Dedifferentiated amniotic fluid mesenchymal stem cell (primary cell): ENCODE results near the gene LRRC10B.

Experiments
- DNase-seq: peaks from one replicate; pipeline ENCODE4 v3.0.0-alpha.2; 2016; ENCODE audit errors: extremely low spot score

LRRC10B gene

DNA sequence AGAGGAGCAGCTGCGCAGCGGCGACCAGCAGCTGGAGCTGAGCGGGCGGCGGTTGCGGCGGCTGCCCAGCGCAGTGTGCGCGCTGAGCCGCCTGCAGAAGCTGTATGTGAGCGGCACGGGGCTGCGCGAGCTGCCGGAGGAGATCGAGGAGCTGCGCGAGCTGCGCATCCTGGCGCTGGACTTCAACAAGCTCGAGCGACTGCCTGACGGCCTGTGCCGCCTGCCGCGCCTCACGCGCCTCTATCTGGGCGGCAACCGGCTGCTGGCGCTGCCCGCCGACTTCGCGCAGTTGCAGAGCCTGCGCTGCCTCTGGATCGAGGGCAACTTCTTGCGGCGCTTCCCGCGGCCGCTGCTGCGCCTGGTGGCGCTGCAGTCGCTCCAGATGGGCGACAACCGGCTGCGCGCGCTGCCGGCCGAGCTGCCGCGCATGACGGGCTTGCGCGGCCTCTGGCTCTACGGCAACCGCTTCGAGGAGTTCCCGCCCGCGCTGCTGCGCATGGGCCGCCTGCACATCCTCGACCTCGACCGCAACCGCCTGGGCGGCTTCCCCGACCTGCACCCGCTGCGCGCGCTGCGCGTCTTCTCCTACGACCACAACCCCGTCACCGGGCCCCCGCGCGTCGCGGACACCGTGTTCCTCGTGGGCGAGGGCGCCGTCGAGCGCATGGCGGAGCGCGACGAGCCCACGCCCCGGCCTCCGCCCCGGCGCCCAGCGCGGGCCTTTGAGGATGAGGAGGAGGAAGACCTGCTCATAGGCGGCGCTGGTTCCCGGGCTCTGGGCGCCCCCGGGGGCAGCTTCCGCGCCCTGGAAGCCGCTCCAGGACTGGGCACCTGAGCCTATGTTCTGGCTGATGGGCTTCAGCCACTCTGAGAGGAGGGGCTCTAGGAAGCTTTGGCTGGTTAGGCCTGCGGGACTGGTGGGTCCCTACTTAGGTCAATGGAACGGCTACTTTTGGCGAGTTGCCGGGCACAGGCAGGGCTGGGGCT is 787 bp downstream of the LRRC10B start:
- DNase-seq: peak; percentile 51

DNA sequence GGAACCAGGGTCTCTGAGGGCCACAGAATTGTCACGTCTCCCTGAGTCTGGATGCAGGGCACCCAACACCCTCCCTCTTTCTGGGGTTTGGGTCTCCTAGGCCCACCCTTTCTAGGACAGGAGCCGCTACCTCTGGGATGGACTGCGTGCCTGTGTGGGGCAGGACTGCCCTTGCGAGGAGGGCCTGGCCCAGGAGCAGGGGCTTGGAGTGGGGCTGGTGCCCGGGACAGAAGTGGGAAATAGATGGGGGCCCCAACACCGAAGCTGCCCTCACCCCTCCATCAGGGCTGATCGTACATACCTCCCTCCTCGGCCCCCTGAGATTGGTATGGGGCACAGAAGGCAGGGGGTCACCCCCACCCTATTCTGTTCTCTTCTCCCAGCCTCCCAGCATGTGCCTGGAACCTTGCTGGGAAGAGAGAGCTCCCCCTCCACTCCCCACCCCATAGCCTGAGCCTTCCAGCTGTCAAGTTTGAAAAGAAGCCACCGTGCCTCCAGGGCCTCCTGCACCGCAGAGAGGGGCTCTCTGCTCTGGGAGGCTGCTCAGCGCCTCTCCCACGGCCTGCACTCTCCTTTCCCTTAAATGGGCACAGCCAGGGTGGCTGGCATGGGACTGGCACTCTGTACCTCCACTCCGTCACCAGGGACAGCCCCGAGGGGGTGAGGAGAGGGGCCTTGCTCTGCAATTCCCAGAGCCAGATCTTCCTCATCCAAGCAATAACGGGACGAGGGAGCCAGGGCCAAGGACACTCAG is 1.8 kb downstream of the LRRC10B start:
- no peak for DNase-seq

DNA sequence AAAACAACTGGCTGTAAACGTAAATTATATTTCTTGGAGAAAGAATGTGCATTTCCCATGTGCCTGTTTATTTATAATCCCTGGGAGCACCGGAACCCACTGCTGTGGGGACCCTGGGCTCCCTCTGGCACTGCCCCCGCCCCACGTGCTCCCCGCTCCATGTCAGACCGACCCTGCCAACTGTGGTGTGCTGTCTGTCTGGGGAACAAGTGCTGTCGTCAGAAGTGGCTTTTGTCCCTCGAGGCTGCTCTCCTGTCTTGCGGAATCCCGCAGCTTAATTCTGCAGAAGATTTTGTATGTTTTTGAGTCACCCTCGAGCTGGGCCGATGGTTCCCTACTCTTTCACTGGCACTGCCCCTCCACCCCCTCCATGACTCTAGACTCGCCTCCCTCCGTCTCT is 2.4 kb downstream of the LRRC10B start:
- no peak for DNase-seq

DNA sequence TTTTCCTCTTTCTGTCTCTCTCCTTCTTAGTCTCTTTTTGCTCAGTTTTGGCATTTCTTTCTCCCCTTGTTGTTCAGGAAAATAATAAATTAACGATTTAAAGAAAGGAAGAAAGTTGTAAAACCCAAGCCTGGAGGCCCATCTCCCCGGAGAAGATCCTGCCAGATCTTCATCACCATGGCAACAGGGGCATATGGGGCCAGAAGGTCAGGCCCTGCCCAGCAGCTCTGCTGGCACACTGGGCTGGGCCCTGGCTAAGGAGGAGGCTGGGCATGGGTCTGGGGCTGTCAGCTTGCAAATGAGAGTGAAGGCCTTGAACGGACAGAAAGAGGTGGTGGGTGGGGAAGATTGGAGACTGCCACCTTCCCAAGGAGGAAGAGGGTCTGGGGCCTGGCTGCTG is 2.8 kb downstream of the LRRC10B start:
- no peak for DNase-seq

DNA sequence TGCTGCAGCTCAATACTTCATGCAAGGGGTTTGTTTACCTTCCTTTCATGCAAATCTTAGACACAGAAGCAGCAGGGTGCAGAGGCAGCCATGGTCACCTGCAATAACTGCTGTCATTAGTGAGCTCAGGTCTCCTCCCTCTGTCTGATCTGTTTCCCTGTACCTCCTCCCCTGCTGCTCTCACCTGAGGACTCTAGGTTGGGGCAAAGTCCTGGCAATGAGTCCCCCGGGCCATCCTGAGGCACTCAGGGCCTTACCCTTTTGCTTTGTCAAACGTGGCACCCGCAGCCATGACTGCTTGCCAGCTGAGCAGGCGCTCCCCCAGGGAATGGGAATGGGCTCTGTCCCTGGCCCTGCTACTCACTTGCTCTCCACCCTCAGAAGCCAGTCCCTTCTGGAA is 3.9 kb downstream of the LRRC10B start:
- no peak for DNase-seq

DNA sequence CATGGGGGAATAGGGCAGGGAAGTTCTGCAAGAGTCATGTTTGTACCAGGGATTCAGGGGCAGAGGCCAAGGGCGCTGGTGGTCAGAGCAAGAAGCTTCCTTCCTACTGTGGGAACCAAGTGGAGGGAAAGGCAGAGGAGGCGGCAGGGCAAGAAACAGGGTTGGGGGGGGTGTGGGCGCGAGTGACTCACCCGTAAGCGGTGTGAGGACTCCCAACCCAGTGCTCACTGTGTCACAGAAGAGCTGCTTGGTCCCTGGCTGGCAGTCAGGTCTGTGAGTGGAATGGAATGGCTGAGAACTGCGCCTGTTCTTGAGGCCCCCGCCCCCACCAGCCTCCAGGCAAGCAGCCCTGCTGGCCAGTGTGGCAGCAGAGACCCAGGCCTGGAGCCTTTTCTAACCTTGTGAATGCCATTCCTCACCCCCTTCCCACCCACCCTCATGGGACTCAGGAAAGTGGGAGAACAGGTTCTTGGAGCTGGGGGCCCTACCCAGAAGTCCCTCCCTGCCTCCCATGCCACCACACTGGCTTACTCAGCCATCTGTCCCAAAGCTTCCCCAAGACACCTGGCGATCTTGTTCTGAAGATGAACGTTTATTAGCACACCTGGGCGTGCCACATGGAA is 4.7 kb downstream of the LRRC10B start:
- DNase-seq: no peak

DNA sequence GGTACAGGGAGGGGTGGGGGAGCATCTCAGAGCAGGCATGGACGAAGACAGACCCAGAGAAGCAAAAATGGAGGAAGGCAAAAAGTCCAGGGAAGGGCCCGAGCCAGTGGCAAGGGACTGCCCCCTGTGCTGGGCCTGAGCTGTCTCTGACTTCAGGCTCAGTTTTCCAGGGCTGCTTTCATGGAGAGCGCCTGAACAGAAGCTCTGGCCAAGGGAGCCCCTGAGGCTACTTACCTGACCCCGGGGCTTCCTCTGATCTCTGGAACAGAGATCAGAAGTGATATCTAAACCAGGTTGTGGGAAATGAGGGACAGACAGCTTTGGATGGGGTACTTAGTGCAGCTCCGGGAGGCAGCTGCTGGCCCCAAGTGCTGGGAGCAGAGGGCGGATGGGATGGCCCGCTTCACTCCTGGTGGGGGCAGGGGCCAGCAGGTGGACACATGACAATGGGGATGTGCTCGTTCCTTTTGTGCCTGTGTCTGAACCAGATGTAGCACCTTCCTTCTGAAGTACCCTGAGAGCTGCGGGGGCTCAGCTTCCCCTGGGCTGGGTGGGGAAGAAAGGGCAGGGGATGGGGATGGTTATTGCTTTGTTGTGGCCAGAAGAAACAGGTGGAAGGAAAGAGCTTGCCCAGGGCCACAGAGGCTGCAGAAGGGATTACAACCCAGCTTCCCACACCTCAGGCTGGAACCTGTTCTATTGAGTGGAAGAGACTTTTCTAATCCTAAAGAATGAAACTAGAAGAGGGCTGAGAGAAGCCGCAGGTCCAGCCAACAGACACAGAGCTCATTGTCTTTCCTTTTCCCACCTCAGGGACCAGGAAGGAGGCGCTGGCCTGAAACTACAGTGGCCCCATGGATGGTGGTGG is 5.7 kb downstream of the LRRC10B start:
- DNase-seq: no peak

DNA sequence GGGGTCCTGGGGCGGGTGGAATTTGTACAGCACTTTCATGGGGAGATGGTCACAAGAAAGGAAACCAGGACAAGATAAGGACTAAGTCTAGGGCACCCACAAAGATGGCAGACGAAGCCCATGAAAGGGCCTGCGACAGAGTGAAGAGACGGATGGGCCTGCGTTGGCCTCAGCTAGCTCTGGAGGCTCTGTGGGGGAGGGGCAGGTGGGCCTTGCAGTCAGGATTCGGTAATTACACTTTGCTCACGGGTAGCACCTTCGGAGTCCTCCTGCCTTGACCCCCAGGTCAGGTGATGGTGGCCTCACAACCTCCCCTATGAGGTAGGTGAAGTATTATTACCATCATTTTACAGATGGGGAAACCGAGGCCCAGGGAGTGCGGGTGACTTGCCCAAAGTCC is 7.1 kb downstream of the LRRC10B start:
- no peak for DNase-seq

DNA sequence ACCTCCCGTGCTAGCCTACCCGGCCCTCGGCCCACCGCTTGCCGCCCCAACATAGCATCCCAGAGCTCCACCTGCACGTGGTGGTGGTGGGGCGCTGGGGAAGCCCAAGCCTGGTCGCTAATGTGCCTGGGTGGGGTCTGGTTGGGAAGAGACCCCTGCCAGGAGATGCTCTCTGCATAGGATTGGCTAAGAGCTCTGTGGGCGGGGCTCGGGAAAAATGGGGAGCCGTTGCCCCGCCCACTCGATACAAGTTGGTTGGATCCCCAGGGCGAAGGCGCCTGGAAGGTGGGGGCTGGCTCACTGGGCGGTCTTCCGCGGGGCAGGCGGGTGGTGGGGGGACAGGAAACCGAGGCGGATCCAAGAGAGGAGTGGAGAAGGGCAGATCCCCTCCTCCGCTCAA is 7.6 kb downstream of the LRRC10B start:
- DNase-seq: no peak

DNA sequence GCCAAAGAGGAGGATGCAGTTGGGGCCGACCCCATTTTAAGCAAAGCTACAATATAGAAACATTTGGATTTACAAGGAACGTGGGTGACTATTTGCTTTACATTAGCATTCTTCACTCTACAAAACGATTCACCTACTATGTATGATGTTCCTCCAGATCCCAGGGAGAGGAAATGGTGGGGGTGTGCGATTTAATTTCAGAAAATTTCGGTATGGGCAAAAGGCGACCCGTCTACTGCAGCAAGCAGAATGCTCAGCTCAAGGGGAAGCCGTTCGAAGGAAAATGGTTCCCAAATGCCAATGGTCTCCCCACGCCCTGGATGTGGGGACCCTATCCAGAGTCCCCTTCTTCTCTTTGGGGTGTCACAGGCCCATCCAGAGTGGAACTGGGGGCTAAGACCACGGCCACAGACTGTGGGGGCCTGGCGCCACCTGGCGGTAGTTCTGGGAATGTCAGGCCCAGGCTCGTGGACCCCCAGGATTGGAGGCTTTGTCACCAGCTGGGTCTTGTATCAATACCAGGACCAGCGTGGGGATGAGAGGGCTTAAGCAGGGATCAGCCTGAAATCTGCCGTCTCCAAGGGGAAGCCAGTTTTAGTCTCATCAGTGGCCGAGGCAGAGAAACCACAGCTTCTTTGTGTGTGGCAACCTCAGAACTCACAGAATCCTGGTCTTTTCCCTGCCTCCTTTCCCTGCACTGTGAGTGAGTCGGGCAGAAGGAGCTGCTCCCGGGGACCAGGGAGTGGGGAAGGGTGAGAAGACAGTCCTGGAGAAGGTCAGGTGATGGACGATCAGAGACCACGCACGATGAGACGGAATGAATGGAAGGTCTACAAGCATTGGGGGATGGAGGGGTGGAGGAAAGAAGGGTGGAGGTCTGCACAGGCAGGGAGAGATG is 8.4 kb downstream of the LRRC10B start:
- DNase-seq: no peak

DNA sequence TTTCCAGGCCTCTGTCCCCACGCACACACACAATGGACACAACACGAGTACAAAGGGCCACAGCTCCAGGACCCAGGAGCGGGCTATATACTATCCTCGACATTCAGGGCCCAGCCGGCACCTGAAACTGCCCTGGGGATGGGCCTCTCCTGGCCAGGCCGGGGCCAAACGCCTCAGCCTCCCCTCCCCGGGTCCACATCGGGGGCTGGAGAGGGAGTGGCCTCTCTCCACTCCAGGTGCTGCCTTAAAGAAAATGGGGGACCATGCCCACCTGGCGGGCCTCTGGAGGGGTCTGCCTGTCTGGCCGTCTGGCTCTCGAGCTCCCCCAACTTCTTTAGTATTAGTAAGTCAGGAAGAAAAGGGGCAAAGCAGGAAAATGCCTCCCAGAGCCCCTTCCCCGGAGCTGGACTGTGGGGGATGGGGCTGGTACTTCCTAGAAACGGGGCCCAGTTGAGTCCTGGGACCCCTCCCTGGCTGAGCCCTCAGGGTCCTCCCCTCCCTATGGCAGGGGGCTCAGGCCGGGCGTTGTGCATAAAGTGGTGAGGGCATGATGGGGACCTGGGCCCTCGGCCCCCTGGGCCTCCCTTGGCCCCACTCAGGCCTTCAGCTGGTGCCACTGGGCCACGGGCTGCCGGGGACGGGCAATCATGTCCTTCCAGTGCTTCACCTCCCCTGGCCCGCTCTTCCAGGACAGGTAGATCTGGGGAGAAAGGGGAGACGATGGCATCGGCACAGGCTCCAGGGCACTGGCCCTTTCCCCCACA is 9.7 kb downstream of the LRRC10B start:
- DNase-seq: no peak

DNA sequence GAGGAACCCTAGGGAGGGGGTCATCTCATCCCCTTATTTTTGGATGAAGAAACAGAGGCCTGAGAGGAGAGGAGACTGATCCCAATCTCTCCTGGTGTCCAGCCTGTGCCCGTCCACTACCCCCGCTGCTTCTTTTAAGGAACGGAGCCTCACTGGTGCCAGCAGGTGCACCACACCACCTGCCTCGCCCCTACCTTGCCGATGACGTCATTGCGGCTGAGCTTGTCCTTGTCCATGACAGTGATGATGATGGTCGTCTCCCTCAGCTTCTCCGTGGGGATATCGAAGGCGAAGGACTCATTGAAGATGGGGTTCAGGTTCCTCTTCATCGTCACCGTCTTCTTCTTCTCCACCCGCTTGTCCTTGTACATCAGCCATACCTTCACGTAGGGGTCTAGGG is 14.3 kb downstream of the LRRC10B start:
- DNase-seq: no peak

DNA sequence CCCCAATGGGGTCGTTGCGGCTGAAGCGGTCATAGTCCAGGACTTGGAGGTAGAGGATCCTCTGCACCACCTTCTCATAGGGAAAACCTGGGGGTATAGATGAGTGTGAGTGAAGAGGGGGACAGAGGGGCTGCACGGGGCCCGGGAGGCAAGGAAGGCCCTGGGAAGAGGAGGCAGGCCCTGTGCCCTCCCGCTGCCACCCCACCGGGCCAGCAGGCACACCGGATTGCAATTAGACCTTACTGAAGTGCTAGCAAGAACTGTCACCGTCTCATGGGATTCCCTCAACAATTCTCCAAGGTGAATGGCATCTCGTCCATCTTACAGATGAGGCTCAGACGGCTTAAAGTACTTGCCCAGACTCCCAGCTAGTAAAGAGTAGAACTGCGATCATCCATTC is 15.9 kb downstream of the LRRC10B start:
- DNase-seq: no peak

DNA sequence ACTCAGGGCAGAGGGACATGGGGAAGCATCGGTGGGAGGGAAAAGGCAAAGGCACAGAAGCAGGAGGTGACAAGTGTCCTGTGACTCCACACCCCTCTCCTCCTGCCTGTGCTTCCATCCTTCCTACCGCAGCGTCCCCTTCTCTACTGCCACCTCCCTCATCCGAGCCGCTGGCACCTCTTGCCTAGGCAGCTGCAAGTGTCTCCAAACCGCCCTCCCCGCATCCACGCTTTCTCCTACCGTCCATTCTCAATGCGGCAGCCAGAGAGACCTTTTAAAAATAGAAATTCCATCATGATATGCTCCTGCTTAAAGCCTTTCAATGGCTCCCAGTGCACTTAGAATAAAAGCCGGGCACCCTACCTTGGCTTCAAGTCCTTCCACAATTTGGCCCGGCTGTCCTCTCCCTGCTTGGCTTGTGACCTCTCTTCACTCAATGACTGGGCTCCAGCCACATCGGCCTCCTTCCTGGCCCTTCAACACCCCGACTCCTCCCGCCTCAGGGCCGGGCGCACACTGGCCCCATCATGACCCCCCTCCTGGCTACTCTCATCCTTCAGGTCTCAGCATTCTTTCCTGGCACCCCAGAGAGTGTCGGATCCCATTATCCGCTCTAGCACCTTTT is 16.5 kb downstream of the LRRC10B start:
- DNase-seq: no peak

DNA sequence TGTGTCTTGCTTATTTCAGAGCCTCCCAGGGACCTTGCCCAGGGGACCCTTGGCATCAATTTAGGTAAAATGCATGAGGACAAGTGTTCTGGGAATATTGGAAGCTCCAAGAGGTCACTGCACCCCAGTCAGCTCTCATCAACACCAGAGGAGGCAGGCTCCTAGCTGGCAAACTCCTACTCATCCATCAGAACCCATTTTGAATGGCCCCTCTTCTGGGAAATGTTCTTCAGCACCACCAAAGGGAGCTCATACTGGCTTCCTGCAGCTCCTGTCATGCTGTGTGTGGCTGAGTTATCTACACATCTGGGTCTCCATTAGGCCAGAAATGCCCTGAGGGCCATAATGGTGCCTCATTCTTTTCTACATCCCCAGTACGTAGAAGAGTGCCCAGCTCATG is 17.7 kb downstream of the LRRC10B start:
- DNase-seq: no peak

DNA sequence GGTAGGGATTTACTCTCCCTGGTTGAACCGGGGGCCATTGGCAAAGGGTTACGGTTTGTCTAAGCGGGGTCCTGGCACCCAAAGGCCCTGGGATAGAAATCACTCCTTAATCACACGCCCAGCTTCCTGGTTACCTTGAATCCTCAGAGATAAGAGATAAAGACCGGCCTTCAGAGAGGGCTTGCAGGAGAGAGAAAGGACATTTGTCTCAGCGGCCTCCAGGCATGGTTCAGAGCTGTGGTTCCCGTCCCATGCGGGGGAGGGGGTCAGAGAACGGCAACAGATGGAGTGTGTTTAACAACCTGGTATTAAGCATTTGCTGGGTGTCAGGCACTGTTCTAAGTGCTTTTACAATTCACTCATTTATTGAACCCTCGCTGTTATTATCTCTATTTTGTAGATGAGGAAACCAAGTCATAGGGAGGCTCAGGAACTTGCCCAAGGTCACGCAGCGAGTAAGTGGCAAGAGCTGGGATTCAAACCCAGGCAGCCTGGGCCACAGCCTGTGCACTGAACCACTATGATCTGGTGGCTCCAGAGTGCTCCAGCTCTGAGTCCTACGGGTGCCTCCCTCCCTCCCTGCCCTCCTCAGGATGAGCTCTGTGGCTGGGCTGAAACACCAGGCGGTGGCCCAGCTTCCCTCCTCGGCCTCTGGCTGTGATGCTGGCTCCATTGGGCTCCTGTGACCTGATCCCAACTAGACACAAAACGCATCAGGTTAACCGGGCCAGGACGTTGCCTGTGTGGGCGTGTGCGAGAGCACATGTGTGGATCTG is 18.6 kb downstream of the LRRC10B start:
- no peak for DNase-seq

DNA sequence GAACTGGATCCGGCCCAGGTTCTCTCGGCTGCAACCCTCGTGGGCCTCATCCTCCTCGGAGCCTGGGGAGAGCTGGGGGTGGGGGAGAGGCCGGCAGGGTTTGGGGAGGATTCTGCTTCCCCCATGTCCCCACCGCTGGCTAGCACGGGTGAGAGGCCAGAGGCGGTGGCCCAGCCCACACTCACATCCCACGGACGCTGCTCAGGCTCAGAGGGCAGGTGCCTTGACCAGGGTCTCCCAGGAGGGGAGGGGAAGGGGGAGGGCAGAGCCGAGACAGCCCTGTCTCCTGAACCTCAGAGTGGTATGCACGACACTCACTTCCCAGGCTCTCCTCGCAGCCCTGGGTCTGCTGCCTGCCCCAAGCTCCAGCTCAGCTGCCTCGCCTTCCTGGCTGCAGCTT is 19.6 kb downstream of the LRRC10B start:
- DNase-seq: no peak

DNA sequence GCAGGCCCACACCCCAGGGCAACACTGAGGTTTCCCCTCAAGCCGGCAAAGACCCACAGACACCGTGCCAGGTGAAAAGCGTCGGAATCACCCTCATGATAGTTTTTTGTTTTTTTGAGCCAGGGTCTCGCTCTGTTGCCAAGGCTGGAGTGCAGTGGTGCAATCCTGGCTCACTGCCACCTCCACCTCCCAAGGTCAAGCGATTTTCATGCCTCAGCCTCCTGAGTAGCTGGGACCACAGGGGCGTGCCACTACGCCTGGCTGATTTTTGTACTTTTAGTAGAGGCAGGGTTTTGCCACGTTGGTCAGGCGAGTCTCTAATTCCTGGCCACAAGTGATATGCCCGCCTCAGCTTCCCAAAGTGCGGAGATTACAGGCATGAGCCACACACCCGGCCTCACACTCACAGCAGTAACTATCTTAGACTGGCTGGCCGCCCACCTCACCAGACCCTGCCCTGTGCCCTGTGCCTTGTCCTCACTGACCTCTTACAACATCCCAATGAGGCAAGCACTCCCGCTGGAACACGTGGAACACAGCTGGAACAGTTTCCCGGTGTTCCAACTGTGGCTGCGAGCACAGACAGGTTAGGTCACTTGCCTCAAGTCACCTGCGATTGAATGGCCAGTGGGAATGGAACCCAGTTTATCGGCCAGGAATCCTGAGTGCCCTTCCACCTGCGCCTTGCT is 21.1 kb downstream of the LRRC10B start:
- DNase-seq: no peak
